BLaER1 treated with 17β-estradiol and CSF1 and Interleukin-3, amounts not matched to agents 10 nM and 100 nM (cell line): ENCODE results near the gene NT5DC4.

Source experiments
- H3K27ac ChIP-seq, 11 experiments: shearing (Covaris generic); formaldehyde crosslinking; 2 replicates each; pipeline ENCODE4 v1.8.1; 2022
- H3K27me3 ChIP-seq, 11 experiments: shearing (Covaris generic); formaldehyde crosslinking; 2 replicates each; pipeline ENCODE4 v1.8.1; 2022
- H3K36me3 ChIP-seq, 11 experiments: shearing (Covaris generic); formaldehyde crosslinking; 2 replicates each; pipeline ENCODE4 v1.8.1; 2022
- H3K4me1 ChIP-seq, 10 experiments: shearing (Covaris generic); formaldehyde crosslinking; 2 replicates each; pipeline ENCODE4 v1.8.1; 2022
- H3K4me2 ChIP-seq, 11 experiments: shearing (Covaris generic); formaldehyde crosslinking; 2 replicates each; pipeline ENCODE4 v1.8.1; 2022
- H3K4me3 ChIP-seq, 10 experiments: shearing (Covaris generic); formaldehyde crosslinking; 2 replicates each; pipeline ENCODE4 v1.8.1; 2022
- H3K9ac ChIP-seq, 11 experiments: shearing (Covaris generic); formaldehyde crosslinking; 2 replicates each; pipeline ENCODE4 v1.8.1; 2022
- H3K9me3 ChIP-seq, 11 experiments: shearing (Covaris generic); formaldehyde crosslinking; replicated peaks in 1 of 11; 2 replicates each; pipeline ENCODE4 v1.8.1; 2022
- H4K20me1 ChIP-seq, 11 experiments: shearing (Covaris generic); formaldehyde crosslinking; 2 replicates each; pipeline ENCODE4 v1.8.1; 2022
- Cebpa-rat ChIP-seq, 11 experiments: shearing (Covaris generic); IDR thresholded peaks; 2 replicates each; pipeline ENCODE4 v1.8.1; 2022

The NT5DC4 gene

DNA sequence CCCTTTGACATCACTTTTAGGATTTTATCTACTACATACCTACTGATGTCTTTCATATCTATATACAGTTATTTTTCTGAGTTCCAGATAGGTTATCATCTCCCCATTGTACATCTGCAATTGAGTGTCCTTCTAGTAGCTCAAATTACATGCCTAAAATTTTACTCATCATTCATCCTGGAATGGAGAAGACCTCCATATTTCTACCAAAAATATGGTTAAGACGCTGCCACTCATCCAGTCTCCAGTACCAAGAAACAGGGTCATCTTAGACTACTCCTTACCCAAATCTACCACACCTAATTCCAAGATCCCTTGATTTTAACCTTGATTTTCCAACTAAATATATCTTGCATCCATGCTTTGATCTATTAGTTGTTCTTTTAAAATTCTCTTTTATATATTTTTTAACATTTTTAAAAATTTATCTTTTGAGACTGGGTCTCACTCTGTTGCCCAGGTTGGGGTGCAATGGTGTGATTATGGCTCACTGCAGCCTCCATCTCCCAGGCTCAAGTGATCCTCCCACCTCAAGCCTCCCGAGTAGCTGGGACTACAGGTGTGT lies 52.2 kb downstream of the NT5DC4 start:
- H3K36me3 ChIP-seq: no peaks in the 10 kb centered on the region
- H3K27ac ChIP-seq: 0 out of 22 replicates have a peak overlapping the region, but pooled peaks of 1 of the 11 experiments have one; percentile 62

DNA sequence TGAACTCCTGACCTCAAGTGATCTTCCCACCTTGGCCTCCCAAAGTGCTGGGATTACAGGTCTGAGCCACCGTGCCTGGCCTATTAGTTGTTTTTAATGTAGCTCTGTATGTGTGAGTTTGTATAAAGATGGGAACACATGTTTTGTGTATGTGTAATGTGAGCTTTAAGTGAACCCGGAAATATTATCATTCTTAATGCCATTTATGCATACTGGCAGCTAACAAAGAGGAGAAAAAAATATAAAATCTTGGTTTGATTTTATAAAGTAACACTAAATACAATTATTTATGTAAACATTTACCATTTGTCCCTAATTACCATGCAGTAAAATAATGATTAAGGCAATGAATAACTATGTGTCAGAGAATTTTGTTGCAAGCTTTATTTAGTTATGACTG lies 52.7 kb downstream of the NT5DC4 start:
- H3K27ac ChIP-seq: no peak overlapping the region
- H3K4me1 ChIP-seq: peaks cover 11 to 34% (median 28%) of the 10 kb centered on the region in 10 experiments
- no peaks in the 10 kb centered on the region for H3K36me3 ChIP-seq
- H3K27me3 ChIP-seq: no peaks in the 10 kb centered on the region
- H3K4me3 ChIP-seq: no peak overlapping the region
- no peaks in the 10 kb centered on the region for H4K20me1 ChIP-seq
- H3K9ac ChIP-seq: no peak overlapping the region
- peak overlapping the region in 2 of 11 experiments; percentile 37 to 57; a peak in 1 of 22 replicates for H3K4me2 ChIP-seq
- TF ChIP-seq Cebpa-rat (IDR thresholded peaks at IDR 0.05): no peak
- H3K9me3 ChIP-seq: peaks cover 0 to 30% (median 9%) of the 10 kb centered on the region in 11 experiments; a peak in 13 of 22 replicates

More for the DNA sequence above, 52.2 kb downstream of the NT5DC4 start:
- Histone ChIP-seq H4K20me1 (no peaks in the 10 kb centered on the region), H3K9ac (no peak overlapping the region), H3K4me1 (peaks cover 11 to 40% (median 30%) of the 10 kb centered on the region in 10 experiments), H3K27me3 (no peaks in the 10 kb centered on the region), H3K4me2 (peak overlapping the region in 5 of 11 experiments; percentile 10 to 75 (median 57); a peak in 7 of 22 replicates), H3K4me3 (no peak overlapping the region), H3K9me3 (peaks cover 0 to 36% (median 14%) of the 10 kb centered on the region in 11 experiments; a peak in 17 of 22 replicates)
- no peak for TF ChIP-seq Cebpa-rat (IDR thresholded peaks at IDR 0.05)

DNA sequence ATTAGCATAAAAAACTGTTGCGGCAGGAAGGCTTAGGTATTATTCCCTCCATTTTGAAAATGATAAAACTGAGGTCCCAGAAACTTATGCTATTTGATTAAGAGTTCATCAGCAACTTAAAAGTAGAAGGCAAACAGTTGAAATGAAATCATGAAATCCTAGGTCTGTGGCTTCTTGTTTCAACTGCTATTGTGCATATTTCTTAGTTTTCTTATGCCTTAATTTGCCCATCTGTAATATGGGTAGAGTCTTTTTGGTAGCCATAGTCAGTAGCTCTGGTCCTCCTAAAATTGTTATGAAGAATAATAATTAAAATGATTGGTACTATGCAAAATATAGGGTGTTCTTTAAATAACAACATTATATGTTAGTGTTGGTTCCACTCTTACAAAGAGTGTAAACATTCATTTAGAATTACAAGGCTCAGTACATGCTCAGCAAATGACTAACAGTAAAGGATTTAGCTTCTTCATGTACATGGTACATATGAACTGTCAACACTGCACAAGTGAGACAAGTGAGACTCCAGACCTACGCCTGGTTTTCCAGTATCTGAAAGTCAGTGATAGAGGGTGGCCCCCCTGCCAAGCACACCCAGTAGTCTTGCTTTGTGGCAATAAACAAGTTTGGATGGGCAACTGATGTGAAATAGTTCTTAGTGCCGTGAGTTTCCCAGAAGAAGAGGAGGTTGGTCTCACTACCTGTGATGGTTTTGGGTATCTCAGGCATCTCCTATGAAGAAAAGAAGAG lies 53.9 kb downstream of the NT5DC4 start:
- Histone ChIP-seq H3K9me3 (peaks cover 0 to 19% (median 0%) of the 10 kb centered on the region in 11 experiments; a peak in 4 of 22 replicates), H3K36me3 (no peaks in the 10 kb centered on the region), H3K27ac (no peak overlapping the region), H3K9ac (no peak overlapping the region), H3K4me3 (no peak overlapping the region), H3K27me3 (no peaks in the 10 kb centered on the region), H3K4me2 (no peak overlapping the region), H3K4me1 (peaks cover 11 to 30% (median 26%) of the 10 kb centered on the region in 10 experiments), H4K20me1 (no peaks in the 10 kb centered on the region)
- TF ChIP-seq Cebpa-rat (IDR thresholded peaks at IDR 0.05): no peak

DNA sequence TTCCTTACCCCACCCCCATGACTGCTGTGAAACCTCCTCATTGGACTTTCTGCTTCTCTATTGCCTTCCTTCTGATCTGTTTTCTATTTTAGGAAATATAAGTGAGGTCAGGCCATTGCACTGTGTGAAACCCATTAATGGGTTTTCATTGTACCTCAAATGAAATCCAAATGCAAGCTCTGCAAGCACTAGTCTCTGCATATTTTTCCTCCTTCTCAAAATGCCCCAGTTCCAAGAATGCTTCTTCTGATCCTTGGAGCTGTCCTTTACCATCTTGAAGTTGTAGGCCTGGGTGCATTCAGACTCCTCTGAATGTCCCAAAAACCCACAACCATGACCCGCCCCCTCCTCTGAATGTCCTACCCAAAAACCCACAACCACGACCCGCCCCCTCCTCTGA lies 55.3 kb downstream of the NT5DC4 start:
- TF ChIP-seq Cebpa-rat (IDR thresholded peaks at IDR 0.05): no peak
- peak overlapping the region in 6 of 11 experiments; percentile 2 to 59 (median 28); a peak in 10 of 22 replicates for H3K4me2 ChIP-seq

DNA sequence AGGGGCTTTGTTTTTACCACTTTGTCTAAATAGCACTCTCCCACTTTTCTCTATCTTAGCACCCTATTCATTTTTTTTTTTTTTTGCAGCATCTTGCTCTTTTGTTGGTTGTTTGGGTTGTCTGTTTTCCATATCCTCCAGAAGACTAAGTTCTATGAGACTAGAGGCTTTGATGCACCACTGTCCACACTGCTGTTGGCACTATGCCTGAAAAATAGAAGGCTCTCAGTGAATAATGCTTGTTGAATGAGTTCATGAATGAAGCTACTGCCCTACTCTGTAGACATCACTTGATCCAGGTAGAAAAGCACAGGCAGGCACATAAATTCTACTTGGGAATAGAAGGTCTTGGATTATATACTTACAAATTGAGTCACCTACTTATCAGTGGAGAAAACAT lies 56.2 kb downstream of the NT5DC4 start:
- H3K4me2 ChIP-seq: peak overlapping the region in 8 of 11 experiments; percentile 32 to 57 (median 50); a peak in 15 of 22 replicates
- H3K4me3 ChIP-seq: no peak overlapping the region

More for the DNA sequence above, 55.3 kb downstream of the NT5DC4 start:
- H3K9ac ChIP-seq: no peak overlapping the region
- H3K9me3 ChIP-seq: peaks cover 0 to 7% (median 0%) of the 10 kb centered on the region in 11 experiments; a peak in 1 of 22 replicates
- no peaks in the 10 kb centered on the region for H4K20me1 ChIP-seq
- H3K27me3 ChIP-seq: no peaks in the 10 kb centered on the region
- no peaks in the 10 kb centered on the region for H3K36me3 ChIP-seq
- H3K4me1 ChIP-seq: peaks cover 11 to 34% (median 26%) of the 10 kb centered on the region in 10 experiments
- no peak overlapping the region for H3K4me3 ChIP-seq
- no peak overlapping the region for H3K27ac ChIP-seq

DNA sequence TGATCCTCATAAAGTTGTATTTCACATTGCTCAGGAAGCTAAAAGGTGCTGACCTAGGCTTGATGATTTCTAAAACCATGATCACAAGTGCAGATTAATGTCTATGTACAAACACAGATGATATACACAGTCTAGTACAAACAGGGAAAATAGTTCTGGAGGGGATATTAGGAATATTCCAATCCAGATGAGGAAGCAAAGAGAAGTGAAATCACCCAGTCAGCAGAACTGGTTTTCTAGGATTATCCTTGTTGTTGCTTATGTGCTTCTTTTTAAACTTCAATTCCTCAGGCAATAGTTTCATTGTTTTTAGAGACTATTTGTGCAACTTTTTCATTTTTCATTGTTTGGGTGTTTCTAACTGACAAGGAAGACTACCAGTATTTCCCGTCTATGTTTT lies 58.8 kb downstream of the NT5DC4 start:
- no peaks in the 10 kb centered on the region for H4K20me1 ChIP-seq

More for the DNA sequence above, 56.2 kb downstream of the NT5DC4 start:
- TF ChIP-seq Cebpa-rat (IDR thresholded peaks at IDR 0.05): no peak
- peaks cover 0 to 7% (median 0%) of the 10 kb centered on the region in 11 experiments; a peak in 1 of 22 replicates for H3K9me3 ChIP-seq
- no peaks in the 10 kb centered on the region for H3K36me3 ChIP-seq
- H3K9ac ChIP-seq: no peak overlapping the region
- no peaks in the 10 kb centered on the region for H3K27me3 ChIP-seq
- H3K27ac ChIP-seq: no peak overlapping the region
- no peaks in the 10 kb centered on the region for H4K20me1 ChIP-seq
- H3K4me1 ChIP-seq: peaks cover 11 to 32% (median 22%) of the 10 kb centered on the region in 10 experiments

DNA sequence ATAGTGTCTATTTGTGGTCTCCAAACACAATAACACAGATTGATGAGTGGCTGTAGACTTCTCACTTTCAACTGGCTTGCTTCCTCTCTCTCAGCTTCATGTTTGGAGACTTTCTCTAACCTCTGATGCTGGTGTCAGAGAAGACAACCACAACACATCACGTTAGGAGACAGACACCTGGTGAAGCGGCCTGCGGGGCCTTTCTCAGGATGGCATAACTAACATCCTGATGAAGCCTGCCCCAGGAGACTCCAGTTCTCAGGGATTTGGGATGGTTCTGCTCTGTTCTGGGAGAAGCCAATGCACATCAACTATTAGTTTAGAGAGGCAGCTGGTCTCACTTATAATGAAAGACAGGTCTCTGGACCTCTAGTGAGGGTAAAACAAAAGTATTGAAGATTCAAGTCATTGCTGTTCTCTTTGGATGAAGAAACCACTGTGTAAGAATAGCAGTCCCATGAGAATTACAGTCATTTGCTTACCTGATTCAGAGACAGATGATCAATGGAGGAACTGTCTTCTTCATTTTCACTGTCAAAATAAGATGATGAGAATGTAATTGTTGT lies 61.5 kb downstream of the NT5DC4 start:
- Histone ChIP-seq H4K20me1 (no peaks in the 10 kb centered on the region), H3K4me3 (no peak overlapping the region), H3K27ac (no peak overlapping the region), H3K9ac (no peak overlapping the region), H3K4me1 (peaks cover 11 to 34% (median 17%) of the 10 kb centered on the region in 10 experiments; a peak in 19 of 20 replicates), H3K4me2 (peak overlapping the region in 10 of 11 experiments; percentile 7 to 45 (median 27); a peak in 16 of 22 replicates), H3K36me3 (no peaks in the 10 kb centered on the region), H3K9me3 (peaks cover 0 to 16% (median 0%) of the 10 kb centered on the region in 11 experiments; a peak in 8 of 22 replicates), H3K27me3 (no peaks in the 10 kb centered on the region)
- TF ChIP-seq Cebpa-rat (IDR thresholded peaks at IDR 0.05): no peak

More for the DNA sequence above, 58.8 kb downstream of the NT5DC4 start:
- Histone ChIP-seq H3K27me3 (no peaks in the 10 kb centered on the region), H3K27ac (no peak overlapping the region), H3K4me1 (peaks cover 17 to 35% (median 21%) of the 10 kb centered on the region in 10 experiments), H3K9ac (no peak overlapping the region), H3K4me3 (no peak overlapping the region), H3K9me3 (peaks cover 0 to 7% (median 0%) of the 10 kb centered on the region in 11 experiments; a peak in 1 of 22 replicates), H3K36me3 (no peaks in the 10 kb centered on the region), H3K4me2 (no peak overlapping the region; a peak in 1 of 22 replicates)
- no peak for TF ChIP-seq Cebpa-rat (IDR thresholded peaks at IDR 0.05)

DNA sequence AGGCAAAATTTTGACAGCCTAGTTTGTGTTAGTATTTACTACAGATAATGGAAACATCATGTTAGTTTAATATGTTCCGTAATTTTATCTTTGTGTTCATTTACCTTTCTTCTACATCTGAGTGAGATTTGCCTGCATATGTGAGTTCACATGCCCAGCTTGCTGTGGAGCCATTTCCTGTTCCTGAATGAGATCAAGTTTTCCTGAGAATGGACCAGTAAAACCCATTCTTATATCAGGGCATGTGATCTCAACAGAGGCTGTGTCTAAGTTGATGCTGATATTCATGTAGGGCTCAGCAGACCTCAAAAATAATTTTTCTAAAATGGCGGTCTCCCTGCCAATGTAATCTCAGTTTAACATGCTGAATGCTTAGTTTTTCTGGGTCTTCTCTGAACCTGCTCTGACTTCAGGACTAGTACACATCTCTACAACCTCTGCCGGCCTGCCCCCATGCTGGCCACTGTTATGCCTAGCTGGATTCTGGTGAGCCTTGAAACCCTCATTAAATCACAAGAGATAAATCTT lies 62.4 kb downstream of the NT5DC4 start:
- Histone ChIP-seq H3K4me3 (no peak overlapping the region), H3K4me2 (0 out of 22 replicates have a peak overlapping the region, but pooled peaks of 1 of the 11 experiments have one; percentile 3)

More for the DNA sequence above, 62.4 kb downstream of the NT5DC4 start:
- Histone ChIP-seq H4K20me1 (no peaks in the 10 kb centered on the region), H3K9ac (no peak overlapping the region), H3K36me3 (no peaks in the 10 kb centered on the region), H3K27ac (no peak overlapping the region), H3K4me1 (peaks cover 11 to 43% (median 23%) of the 10 kb centered on the region in 10 experiments), H3K9me3 (peaks cover 0 to 20% (median 0%) of the 10 kb centered on the region in 11 experiments; a peak in 8 of 22 replicates), H3K27me3 (no peaks in the 10 kb centered on the region)
- no peak for TF ChIP-seq Cebpa-rat (IDR thresholded peaks at IDR 0.05)
